ENCODE results near the gene FAM117A. TPM values are rescaled to one million over a fixed set of nuclear protein-coding genes. Genes with fewer than 3 reads are reported as not detected.

Gene FAM117A
- total RNA-seq, 1 experiment from 2014 or later = 41.5 TPM

DNA sequence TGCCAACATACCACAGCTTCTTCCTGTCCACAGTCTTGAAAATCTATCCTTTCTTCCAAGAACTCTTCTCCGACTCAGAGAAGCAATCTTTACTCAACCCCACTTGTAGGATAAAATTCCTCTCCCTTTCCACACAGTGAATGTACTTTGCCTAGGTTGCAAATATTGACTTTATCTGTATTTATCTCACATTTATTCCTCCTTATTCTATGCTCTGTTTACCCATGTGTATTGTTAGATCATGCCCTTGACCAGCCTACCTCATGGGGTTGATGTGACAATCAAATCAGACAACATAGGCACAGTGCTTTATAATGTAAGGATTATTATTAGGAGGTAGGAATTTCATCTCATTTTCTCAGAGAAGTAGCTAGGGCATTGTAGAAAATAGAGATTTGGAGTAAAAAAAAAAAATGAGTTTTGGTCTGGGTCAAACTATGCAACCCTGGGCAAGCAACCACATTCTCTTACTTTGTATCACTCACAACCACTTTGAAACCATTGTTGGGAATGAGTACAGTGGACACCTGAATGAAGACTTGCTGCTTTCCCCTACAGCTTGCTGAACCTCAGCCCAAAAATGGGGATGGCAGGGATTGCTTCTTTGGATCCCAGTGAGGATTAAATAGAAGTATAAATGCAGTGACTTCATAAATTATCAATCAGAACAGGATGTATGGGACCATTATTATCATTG is 47.1 kb downstream of the FAM117A start:
- Histone ChIP-seq H3K36me3 (ENCODE audit: control insufficient read depth, insufficient read depth, low read length) (peaks cover 3% of the 10 kb centered on the region), H3K4me1 (no peaks in the 10 kb centered on the region), H3K9me3 (no peaks in the 10 kb centered on the region), H3K4me3 (ENCODE audit: low read depth, low read length) (no peak overlapping the region), H3K27me3 (replicated peaks; ENCODE audit: control insufficient read depth, insufficient read depth, low read length) (no peaks in the 10 kb centered on the region)
- ChIA-PET POLR2A (no interaction called here), CTCF (interaction anchor here (0.9 to 1.5 kb wide), 3 partner anchors 9 to 146 kb away, joined by 4 to 6 read pairs (median 4); partner anchors contain the start of genes FAM117A and SLC35B1)
- no peaks in the 10 kb centered on the region for H3K27me3 Mint-ChIP-seq (ENCODE audit: insufficient read depth, unreplicated experiment)
- no peaks in the 10 kb centered on the region for H3K4me1 Mint-ChIP-seq (ENCODE audit: low read depth, unreplicated experiment)
- no peak for DNase-seq
- intact Hi-C loops (cut with micrococcal nuclease; ENCODE audit: unreplicated experiment) = no loop called here
- H3K4me3 Mint-ChIP-seq (ENCODE audit: unreplicated experiment) = no peak overlapping the region
- TF ChIP-seq, protein P1, sequence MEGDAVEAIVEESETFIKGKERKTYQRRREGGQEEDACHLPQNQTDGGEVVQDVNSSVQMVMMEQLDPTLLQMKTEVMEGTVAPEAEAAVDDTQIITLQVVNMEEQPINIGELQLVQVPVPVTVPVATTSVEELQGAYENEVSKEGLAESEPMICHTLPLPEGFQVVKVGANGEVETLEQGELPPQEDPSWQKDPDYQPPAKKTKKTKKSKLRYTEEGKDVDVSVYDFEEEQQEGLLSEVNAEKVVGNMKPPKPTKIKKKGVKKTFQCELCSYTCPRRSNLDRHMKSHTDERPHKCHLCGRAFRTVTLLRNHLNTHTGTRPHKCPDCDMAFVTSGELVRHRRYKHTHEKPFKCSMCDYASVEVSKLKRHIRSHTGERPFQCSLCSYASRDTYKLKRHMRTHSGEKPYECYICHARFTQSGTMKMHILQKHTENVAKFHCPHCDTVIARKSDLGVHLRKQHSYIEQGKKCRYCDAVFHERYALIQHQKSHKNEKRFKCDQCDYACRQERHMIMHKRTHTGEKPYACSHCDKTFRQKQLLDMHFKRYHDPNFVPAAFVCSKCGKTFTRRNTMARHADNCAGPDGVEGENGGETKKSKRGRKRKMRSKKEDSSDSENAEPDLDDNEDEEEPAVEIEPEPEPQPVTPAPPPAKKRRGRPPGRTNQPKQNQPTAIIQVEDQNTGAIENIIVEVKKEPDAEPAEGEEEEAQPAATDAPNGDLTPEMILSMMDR (IDR thresholded peaks at IDR 0.05; ENCODE audit: insufficient read depth in 1 of 2, low read depth in 1 of 2, low read length in 1 of 2, severe bottlenecking in 1 of 2, unreplicated experiment in 1 of 2) = no peak
- no peak overlapping the region for H3K27ac Mint-ChIP-seq (ENCODE audit: unreplicated experiment)
- BruUV-seq (replicated peaks) = no TSS peak
- peaks cover 47% of the 10 kb centered on the region for H3K36me3 Mint-ChIP-seq (ENCODE audit: insufficient read depth, unreplicated experiment)
- H3K9me3 Mint-ChIP-seq (ENCODE audit: unreplicated experiment) = no peaks in the 10 kb centered on the region

DNA sequence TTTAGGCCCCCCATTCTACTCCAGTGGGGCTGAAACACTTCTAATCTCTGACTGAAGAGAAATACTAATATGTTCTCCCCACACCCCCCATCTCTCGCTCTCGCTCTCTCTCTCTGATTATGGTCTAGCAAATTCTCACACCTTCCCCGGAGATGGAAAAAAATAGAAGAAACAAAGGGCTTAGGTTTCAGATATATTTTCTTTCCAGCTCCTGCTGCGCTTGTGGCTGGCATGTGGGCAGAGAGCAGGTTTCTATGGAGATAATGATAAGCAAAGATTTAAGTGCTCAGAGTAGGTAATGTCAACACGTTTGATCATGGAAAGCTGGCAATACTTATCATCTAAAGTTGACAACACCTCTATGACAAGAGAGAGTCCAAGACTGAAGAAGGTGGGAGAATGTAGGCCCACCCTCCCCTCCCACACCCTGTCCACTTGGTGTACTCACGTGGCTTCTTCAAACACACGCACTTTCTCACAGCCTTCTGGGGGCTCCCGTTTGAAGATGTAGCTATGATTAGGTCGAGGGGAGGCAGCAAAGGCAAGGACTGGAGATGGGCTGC is 48.1 kb downstream of the FAM117A start:
- TF ChIP-seq, protein P1 (IDR thresholded peaks at IDR 0.05; ENCODE audit: insufficient read depth in 1 of 2, low read depth in 1 of 2, low read length in 1 of 2, severe bottlenecking in 1 of 2, unreplicated experiment in 1 of 2) = no peak
- H3K4me1 Mint-ChIP-seq (ENCODE audit: low read depth, unreplicated experiment) = no peaks in the 10 kb centered on the region
- intact Hi-C loops (cut with micrococcal nuclease; ENCODE audit: unreplicated experiment) = no loop called here
- H3K4me3 Mint-ChIP-seq (ENCODE audit: unreplicated experiment) = no peak overlapping the region
- H3K4me1 ChIP-seq = no peaks in the 10 kb centered on the region
- no peaks in the 10 kb centered on the region for H3K27me3 Mint-ChIP-seq (ENCODE audit: insufficient read depth, unreplicated experiment)
- H3K36me3 Mint-ChIP-seq (ENCODE audit: insufficient read depth, unreplicated experiment) = peaks cover 47% of the 10 kb centered on the region
- no peaks in the 10 kb centered on the region for H3K9me3 ChIP-seq
- POLR2A ChIA-PET = interaction anchor here (1.6 kb wide), 1 partner anchor 73 kb away, joined by 4 read pairs; the partner anchor contains the start of gene KAT7
- no peaks in the 10 kb centered on the region for H3K9me3 Mint-ChIP-seq (ENCODE audit: unreplicated experiment)
- no TSS peak for BruUV-seq (replicated peaks)
- H3K27me3 ChIP-seq (replicated peaks; ENCODE audit: control insufficient read depth, insufficient read depth, low read length) = no peaks in the 10 kb centered on the region
- no peak for DNase-seq
- no peak overlapping the region for H3K27ac Mint-ChIP-seq (ENCODE audit: unreplicated experiment)
- H3K36me3 ChIP-seq (ENCODE audit: control insufficient read depth, insufficient read depth, low read length) = peaks cover 3% of the 10 kb centered on the region
- no peak overlapping the region for H3K4me3 ChIP-seq (ENCODE audit: low read depth, low read length)
- CTCF ChIA-PET = interaction anchor here (0.9 to 1.6 kb wide), 4 partner anchors 8 to 146 kb away, joined by 4 to 6 read pairs (median 4); partner anchors contain the start of genes FAM117A and SLC35B1

DNA sequence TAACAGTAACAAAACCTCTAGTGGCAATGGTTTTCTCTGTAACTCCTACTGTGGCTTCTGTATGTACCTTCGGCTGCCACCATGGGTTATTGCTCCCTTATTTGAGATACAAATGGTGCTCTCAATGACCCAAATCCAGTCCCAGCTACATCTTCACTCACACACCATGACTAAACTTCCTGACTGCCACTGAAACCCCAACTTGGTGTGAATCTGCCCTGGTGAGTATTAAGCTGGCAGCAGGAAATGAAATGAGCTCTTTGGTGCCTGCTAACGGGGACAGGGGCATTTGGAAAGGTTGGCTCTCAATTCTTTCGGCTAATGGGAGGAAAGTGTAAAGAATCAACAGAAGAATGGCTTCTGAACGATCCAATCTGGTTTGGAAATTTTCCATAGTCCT is 48.7 kb downstream of the FAM117A start:
- H3K27ac Mint-ChIP-seq (ENCODE audit: unreplicated experiment) = no peak overlapping the region
- ChIA-PET POLR2A (interaction anchor here (0.7 to 1.6 kb wide), 2 partner anchors 73 to 671 kb away, joined by 4 to 7 read pairs; partner anchors contain the start of gene KAT7), CTCF (interaction anchor here (1.5 to 1.6 kb wide), 2 partner anchors 49 to 145 kb away, joined by 4 to 5 read pairs; partner anchors contain the start of gene FAM117A)
- Histone ChIP-seq H3K4me3 (ENCODE audit: low read depth, low read length) (no peak overlapping the region), H3K36me3 (ENCODE audit: control insufficient read depth, insufficient read depth, low read length) (peaks cover 3% of the 10 kb centered on the region), H3K4me1 (no peaks in the 10 kb centered on the region), H3K27me3 (replicated peaks; ENCODE audit: control insufficient read depth, insufficient read depth, low read length) (no peaks in the 10 kb centered on the region), H3K9me3 (no peaks in the 10 kb centered on the region)
- DNase-seq = no peak
- no TSS peak for BruUV-seq (replicated peaks)
- no peaks in the 10 kb centered on the region for H3K27me3 Mint-ChIP-seq (ENCODE audit: insufficient read depth, unreplicated experiment)
- peaks cover 47% of the 10 kb centered on the region for H3K36me3 Mint-ChIP-seq (ENCODE audit: insufficient read depth, unreplicated experiment)
- intact Hi-C loops (cut with micrococcal nuclease; ENCODE audit: unreplicated experiment) = no loop called here
- no peaks in the 10 kb centered on the region for H3K9me3 Mint-ChIP-seq (ENCODE audit: unreplicated experiment)
- no peaks in the 10 kb centered on the region for H3K4me1 Mint-ChIP-seq (ENCODE audit: low read depth, unreplicated experiment)
- no peak overlapping the region for H3K4me3 Mint-ChIP-seq (ENCODE audit: unreplicated experiment)
- TF ChIP-seq, protein P1 (IDR thresholded peaks at IDR 0.05; ENCODE audit: insufficient read depth in 1 of 2, low read depth in 1 of 2, low read length in 1 of 2, severe bottlenecking in 1 of 2, unreplicated experiment in 1 of 2) = no peak

All from Caco-2 (cell line).